ENCODE data around the gene ZNF281. TPM values are rescaled to one million over a fixed set of nuclear protein-coding genes. Genes with fewer than 3 reads are reported as not detected.
A peak's percentile ranks its signal among the peaks of the same experiment; 100 is the strongest.

ZNF281 gene
- total RNA-seq, 1 experiment from 2014 or later: 47.7 TPM

DNA sequence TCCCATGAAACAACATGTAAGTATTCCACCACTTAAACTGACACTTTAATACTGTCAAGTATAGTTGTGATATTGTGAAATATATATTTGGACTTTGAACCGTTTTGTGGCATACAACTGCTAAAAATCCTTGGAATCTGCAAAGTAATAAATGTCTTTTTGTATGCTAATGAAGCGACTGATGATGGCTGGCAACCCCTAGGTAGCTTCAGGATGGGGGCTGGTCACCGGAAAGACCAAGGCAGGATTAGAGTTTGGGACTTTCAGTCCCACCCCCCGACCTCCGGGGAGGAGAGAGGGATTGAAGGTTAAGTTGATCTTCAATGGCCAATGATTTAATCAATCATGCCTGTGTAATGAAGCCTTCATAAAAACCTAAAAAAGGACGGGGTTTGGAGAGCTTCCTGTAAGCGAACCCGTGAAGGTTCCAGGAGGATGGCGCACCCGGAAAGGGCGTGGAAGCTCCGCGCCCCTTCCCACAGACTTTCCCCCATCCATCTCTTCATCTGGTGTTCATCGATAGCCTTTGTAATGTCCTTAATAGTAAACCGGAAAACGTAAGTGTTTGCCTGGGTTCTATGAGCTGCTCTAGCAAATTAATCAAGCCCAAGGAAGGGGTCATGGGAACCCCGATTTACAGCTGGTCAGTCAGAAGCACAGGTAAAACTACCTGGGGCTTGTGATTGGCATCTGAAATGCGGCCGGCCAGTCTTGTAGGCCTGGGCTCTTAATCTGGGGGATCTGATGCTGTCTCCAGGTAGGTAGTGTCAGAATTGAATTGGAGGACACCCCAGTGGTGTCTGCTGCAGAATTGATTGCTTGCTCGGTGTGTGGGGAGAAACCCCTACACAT, 1.8 kb upstream of the ZNF281 start:
- TF ChIP-seq TEAD1 (CRISPR knock-in tag; IDR thresholded peaks at IDR 0.05) (peak; percentile 82; the same call in 1 of the 2 replicates), MXD4 (CRISPR knock-in tag; IDR thresholded peaks at IDR 0.05; ENCODE audit: borderline replicate concordance) (no peak), RORB (CRISPR knock-in tag; IDR thresholded peaks at IDR 0.05) (no peak), FOXP4 (CRISPR knock-in tag; IDR thresholded peaks at IDR 0.05) (0 out of 2 replicates have a peak, but pooled peaks have one; percentile 27), SP1 (CRISPR knock-in tag; conservative IDR thresholded peaks at IDR 0.05) (peak; percentile 28; the same call in 1 of the 2 replicates), IRF2 (CRISPR knock-in tag; IDR thresholded peaks at IDR 0.05; ENCODE audit: borderline replicate concordance, low read depth) (no peak), NR3C1 (CRISPR knock-in tag; conservative IDR thresholded peaks at IDR 0.05; ENCODE audit: low read depth) (no peak), NFATC4 (CRISPR knock-in tag; IDR thresholded peaks at IDR 0.05) (no peak), NFYB (CRISPR knock-in tag; conservative IDR thresholded peaks at IDR 0.05; ENCODE audit: low read depth) (no peak), RELA (CRISPR knock-in tag; IDR thresholded peaks at IDR 0.05; ENCODE audit: borderline replicate concordance) (no peak), SOX15 (CRISPR knock-in tag; IDR thresholded peaks at IDR 0.05) (no peak), ZNF317 (CRISPR knock-in tag; IDR thresholded peaks at IDR 0.05; ENCODE audit: borderline replicate concordance, low read depth) (peak; percentile 59; the same call in 1 of the 2 replicates), ZBTB21 (CRISPR knock-in tag; IDR thresholded peaks at IDR 0.05; ENCODE audit: borderline replicate concordance) (no peak), ETV6 (CRISPR knock-in tag; IDR thresholded peaks at IDR 0.05) (0 out of 2 replicates have a peak, but pooled peaks have one; percentile 71), STAT6 (CRISPR knock-in tag; conservative IDR thresholded peaks at IDR 0.05; ENCODE audit: low read depth) (no peak)
- TF ChIP-seq, protein P1, sequence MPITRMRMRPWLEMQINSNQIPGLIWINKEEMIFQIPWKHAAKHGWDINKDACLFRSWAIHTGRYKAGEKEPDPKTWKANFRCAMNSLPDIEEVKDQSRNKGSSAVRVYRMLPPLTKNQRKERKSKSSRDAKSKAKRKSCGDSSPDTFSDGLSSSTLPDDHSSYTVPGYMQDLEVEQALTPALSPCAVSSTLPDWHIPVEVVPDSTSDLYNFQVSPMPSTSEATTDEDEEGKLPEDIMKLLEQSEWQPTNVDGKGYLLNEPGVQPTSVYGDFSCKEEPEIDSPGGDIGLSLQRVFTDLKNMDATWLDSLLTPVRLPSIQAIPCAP (CRISPR knock-in tag; IDR thresholded peaks at IDR 0.05): no peak
- TF ChIP-seq, protein P2, sequence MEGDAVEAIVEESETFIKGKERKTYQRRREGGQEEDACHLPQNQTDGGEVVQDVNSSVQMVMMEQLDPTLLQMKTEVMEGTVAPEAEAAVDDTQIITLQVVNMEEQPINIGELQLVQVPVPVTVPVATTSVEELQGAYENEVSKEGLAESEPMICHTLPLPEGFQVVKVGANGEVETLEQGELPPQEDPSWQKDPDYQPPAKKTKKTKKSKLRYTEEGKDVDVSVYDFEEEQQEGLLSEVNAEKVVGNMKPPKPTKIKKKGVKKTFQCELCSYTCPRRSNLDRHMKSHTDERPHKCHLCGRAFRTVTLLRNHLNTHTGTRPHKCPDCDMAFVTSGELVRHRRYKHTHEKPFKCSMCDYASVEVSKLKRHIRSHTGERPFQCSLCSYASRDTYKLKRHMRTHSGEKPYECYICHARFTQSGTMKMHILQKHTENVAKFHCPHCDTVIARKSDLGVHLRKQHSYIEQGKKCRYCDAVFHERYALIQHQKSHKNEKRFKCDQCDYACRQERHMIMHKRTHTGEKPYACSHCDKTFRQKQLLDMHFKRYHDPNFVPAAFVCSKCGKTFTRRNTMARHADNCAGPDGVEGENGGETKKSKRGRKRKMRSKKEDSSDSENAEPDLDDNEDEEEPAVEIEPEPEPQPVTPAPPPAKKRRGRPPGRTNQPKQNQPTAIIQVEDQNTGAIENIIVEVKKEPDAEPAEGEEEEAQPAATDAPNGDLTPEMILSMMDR (IDR thresholded peaks at IDR 0.05): no peak
- H3K36me3 Mint-ChIP-seq: peaks cover 25% of the 10 kb centered on the region
- no peaks in the 10 kb centered on the region for H3K9me3 Mint-ChIP-seq
- ChIA-PET CTCF (interaction anchor here (0.6 to 2.0 kb wide), 8 partner anchors 47 to 136 kb away, joined by 3 to 7 read pairs (median 4); no protein-coding TSS in a partner anchor), POLR2A (interaction anchor here (0.6 to 2.1 kb wide), 5 partner anchors 16 to 53 kb away, joined by 3 to 14 read pairs (median 3); no protein-coding TSS in a partner anchor)
- no peaks in the 10 kb centered on the region for H3K27me3 Mint-ChIP-seq (ENCODE audit: low read depth)
- H3K4me1 Mint-ChIP-seq: peaks cover 63% of the 10 kb centered on the region
- DNase-seq (ENCODE audit: low spot score): peak; percentile 70
- peak overlapping the region; percentile 98 for H3K27ac Mint-ChIP-seq
- peak; percentile 63 for ATAC-seq
- H3K4me3 Mint-ChIP-seq: peak overlapping the region; percentile 97

DNA sequence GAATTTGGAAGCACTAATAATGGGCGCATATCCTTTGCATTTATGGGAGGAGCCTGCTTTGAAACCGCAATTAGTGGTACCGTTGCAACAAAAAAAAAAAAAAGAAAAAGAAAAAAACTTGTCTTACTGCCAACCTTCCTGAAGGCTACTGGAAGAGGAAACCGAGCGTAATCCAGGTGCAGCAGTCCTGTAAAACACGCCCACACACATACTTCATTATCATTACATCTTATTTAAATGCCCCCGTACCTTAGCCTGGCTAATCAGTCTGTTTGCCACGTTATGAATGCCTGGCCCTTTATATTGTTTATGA, 686 bp upstream of the ZNF281 start:
- peak; percentile 21 for ATAC-seq
- no peak for DNase-seq (ENCODE audit: low spot score)
- peaks cover 37% of the 10 kb centered on the region for H3K36me3 Mint-ChIP-seq
- H3K4me1 Mint-ChIP-seq: peaks cover 63% of the 10 kb centered on the region
- peak overlapping the region; percentile 97 for H3K4me3 Mint-ChIP-seq
- CTCF ChIA-PET: interaction anchor here (1.1 to 1.4 kb wide), 2 partner anchors 130 to 135 kb away, joined by 3 read pairs; no protein-coding TSS in a partner anchor
- no peaks in the 10 kb centered on the region for H3K9me3 Mint-ChIP-seq
- no peaks in the 10 kb centered on the region for H3K27me3 Mint-ChIP-seq (ENCODE audit: low read depth)
- H3K27ac Mint-ChIP-seq: peak overlapping the region; percentile 99
- POLR2A ChIA-PET: interaction anchor here (0.6 to 1.0 kb wide), 3 partner anchors 40 to 54 kb away, joined by 3 to 4 read pairs (median 3); no protein-coding TSS in a partner anchor
- TF ChIP-seq TEAD4 (CRISPR knock-in tag; IDR thresholded peaks at IDR 0.05): no peak
- TF ChIP-seq TCF7 (CRISPR knock-in tag; IDR thresholded peaks at IDR 0.05; ENCODE audit: low read depth): no peak
- TF ChIP-seq, protein P1 (CRISPR knock-in tag; IDR thresholded peaks at IDR 0.05): no peak
- no peak for TF ChIP-seq CREB1 (CRISPR knock-in tag; IDR thresholded peaks at IDR 0.05)
- no peak for TF ChIP-seq FOXJ3 (CRISPR knock-in tag; IDR thresholded peaks at IDR 0.05; ENCODE audit: borderline replicate concordance)
- TF ChIP-seq MYBL2 (CRISPR knock-in tag; IDR thresholded peaks at IDR 0.05): no peak
- TF ChIP-seq NFATC4 (CRISPR knock-in tag; IDR thresholded peaks at IDR 0.05): no peak
